ENCODE data around the gene TFF1.

The TFF1 gene

GRCh38 chr21:42405064-42406013 is 39.0 kb upstream of the TFF1 start (continued):
- TF ChIP-seq, protein P1, sequence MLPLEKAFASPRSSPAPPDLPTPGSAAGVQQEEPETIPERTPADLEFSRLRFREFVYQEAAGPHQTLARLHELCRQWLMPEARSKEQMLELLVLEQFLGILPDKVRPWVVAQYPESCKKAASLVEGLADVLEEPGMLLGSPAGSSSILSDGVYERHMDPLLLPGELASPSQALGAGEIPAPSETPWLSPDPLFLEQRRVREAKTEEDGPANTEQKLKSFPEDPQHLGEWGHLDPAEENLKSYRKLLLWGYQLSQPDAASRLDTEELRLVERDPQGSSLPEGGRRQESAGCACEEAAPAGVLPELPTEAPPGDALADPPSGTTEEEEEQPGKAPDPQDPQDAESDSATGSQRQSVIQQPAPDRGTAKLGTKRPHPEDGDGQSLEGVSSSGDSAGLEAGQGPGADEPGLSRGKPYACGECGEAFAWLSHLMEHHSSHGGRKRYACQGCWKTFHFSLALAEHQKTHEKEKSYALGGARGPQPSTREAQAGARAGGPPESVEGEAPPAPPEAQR (tag by site-specific recombination; IDR thresholded peaks at IDR 0.05) = no peak
- TF ChIP-seq ZNF157 (tag by site-specific recombination; IDR thresholded peaks at IDR 0.05) (no peak), EGR2 (tag by site-specific recombination; IDR thresholded peaks at IDR 0.05; ENCODE audit: low read depth) (no peak)

DNA sequence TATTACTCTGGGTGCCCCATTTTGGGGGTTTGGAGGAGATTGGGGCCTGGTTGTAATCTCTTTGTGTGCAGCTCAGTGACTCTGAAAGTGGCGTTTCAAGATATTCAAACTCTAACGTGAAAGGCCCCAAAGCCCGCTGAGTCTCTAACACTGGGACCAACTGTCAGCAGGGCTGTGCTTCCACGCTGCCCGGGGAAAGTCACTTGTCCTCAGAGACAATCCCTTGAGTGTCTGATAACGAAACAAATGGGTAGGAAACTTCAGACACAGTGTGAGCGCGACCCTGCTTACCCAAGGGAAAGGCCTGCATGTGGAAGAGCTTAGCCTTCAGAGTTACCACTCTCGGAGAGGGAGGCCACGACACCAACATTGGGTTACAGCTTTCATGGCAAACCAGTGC is 38.2 kb upstream of the TFF1 start:
- Histone ChIP-seq H3K9me3 (ENCODE audit: control insufficient read depth, insufficient read depth, low read depth, low read length) (no peaks in the 10 kb centered on the region), H3K27ac (ENCODE audit: extremely low read depth, low read depth, low read length) (no peak overlapping the region), H3K4me3 (ENCODE audit: low read depth, low read length) (no peak overlapping the region), H3K36me3 (ENCODE audit: control insufficient read depth in 2 of 2, insufficient read depth in 1 of 2, low read length in 2 of 2) (no peaks in the 10 kb centered on the region), H3K4me1 (ENCODE audit: control insufficient read depth, insufficient read depth, low read length) (no peaks in the 10 kb centered on the region)
- TF ChIP-seq ZNF16 (tag by site-specific recombination; IDR thresholded peaks at IDR 0.05; ENCODE audit: low read depth) = no peak
- TF ChIP-seq ZNF37A (tag by site-specific recombination; IDR thresholded peaks at IDR 0.05) = no peak
- no peak for TF ChIP-seq ZNF791 (tag by site-specific recombination; IDR thresholded peaks at IDR 0.05)
- no peak for TF ChIP-seq ZBTB44 (tag by site-specific recombination; IDR thresholded peaks at IDR 0.05)
- no peak for TF ChIP-seq GFI1B (tag by site-specific recombination; IDR thresholded peaks at IDR 0.05)
- TF ChIP-seq ZNF624 (tag by site-specific recombination; IDR thresholded peaks at IDR 0.05) = no peak
- TF ChIP-seq ZNF132 (tag by site-specific recombination; IDR thresholded peaks at IDR 0.05; ENCODE audit: borderline replicate concordance) = no peak
- TF ChIP-seq ZFP37 (tag by site-specific recombination; IDR thresholded peaks at IDR 0.05) = no peak
- TF ChIP-seq ZNF311 (tag by site-specific recombination; IDR thresholded peaks at IDR 0.05; ENCODE audit: borderline replicate concordance) = no peak
- no peak for TF ChIP-seq ZNF768 (tag by site-specific recombination; IDR thresholded peaks at IDR 0.05)
- TF ChIP-seq ZNF626 (tag by site-specific recombination; IDR thresholded peaks at IDR 0.05) = no peak
- no peak for TF ChIP-seq ZNF830 (tag by site-specific recombination; IDR thresholded peaks at IDR 0.05; ENCODE audit: low read depth)
- TF ChIP-seq ZNF561 (tag by site-specific recombination; IDR thresholded peaks at IDR 0.05; ENCODE audit: borderline replicate concordance) = no peak
- no peak for TF ChIP-seq ZNF280D (tag by site-specific recombination; IDR thresholded peaks at IDR 0.05)
- no peak for TF ChIP-seq ZFHX2 (tag by site-specific recombination; conservative IDR thresholded peaks at IDR 0.05)
- no peak for TF ChIP-seq ZNF580 (tag by site-specific recombination; IDR thresholded peaks at IDR 0.05)
- TF ChIP-seq ZNF639 (tag by site-specific recombination; IDR thresholded peaks at IDR 0.05) = no peak
- TF ChIP-seq ZNF670 (tag by site-specific recombination; IDR thresholded peaks at IDR 0.05; ENCODE audit: low read depth) = no peak
- no peak for TF ChIP-seq ZSCAN16 (tag by site-specific recombination; IDR thresholded peaks at IDR 0.05)
- ChIA-PET CTCF (interaction anchor here (1.1 to 1.5 kb wide), 3 partner anchors 10 to 94 kb away, joined by 4 to 6 read pairs (median 5); no protein-coding TSS in a partner anchor), POLR2A (interaction anchor here (0.6 kb wide), 1 partner anchor 64 kb away, joined by 4 read pairs; no protein-coding TSS in a partner anchor)
